ES-I3 (cell line): ENCODE measurements around the gene RPS6KA2.

ENCODE experiments used
- H3K36me3 ChIP-seq: 2 replicates; pipeline ENCODE4 v1.6.1; 2013; ENCODE audit warnings: mild to moderate bottlenecking, low read length, control low read depth, moderate library complexity; ENCODE audit not compliant: insufficient read depth
- H3K4me1 ChIP-seq: 2 replicates; pipeline ENCODE4 v1.6.1; 2013; ENCODE audit warnings: mild to moderate bottlenecking, control low read depth, low read length; ENCODE audit not compliant: insufficient read depth
- H3K9ac ChIP-seq: 2 replicates; pipeline ENCODE4 v1.6.1; 2013; ENCODE audit warnings: low read depth, mild to moderate bottlenecking, low read length, moderate library complexity
- H3K9me3 ChIP-seq: 2 replicates; pipeline ENCODE4 v1.6.1; 2013; ENCODE audit warnings: mild to moderate bottlenecking, low read length, moderate library complexity; ENCODE audit not compliant: control insufficient read depth, insufficient read depth

Gene RPS6KA2

GRCh38 chr6:166501246-166501645 lies 125.8 kb downstream of the RPS6KA2 start:
- peaks cover 12% of the 10 kb centered on the region for H3K36me3 ChIP-seq
- no peak overlapping the region for H3K9ac ChIP-seq
- no peaks in the 10 kb centered on the region for H3K9me3 ChIP-seq
- H3K4me1 ChIP-seq = no peaks in the 10 kb centered on the region

- H3K9ac ChIP-seq = no peak overlapping the region
- H3K4me1 ChIP-seq = no peaks in the 10 kb centered on the region
- no peaks in the 10 kb centered on the region for H3K9me3 ChIP-seq
- H3K36me3 ChIP-seq = peaks cover 12% of the 10 kb centered on the region
Observed at GRCh38 chr6:166500246-166500645, 126.8 kb downstream of the RPS6KA2 start.

- H3K36me3 ChIP-seq = peaks cover 9% of the 10 kb centered on the region
- no peaks in the 10 kb centered on the region for H3K4me1 ChIP-seq
Observed at GRCh38 chr6:166499350-166500163, 127.5 kb downstream of the RPS6KA2 start.

GRCh38 chr6:166498661-166499349 lies 128.2 kb downstream of the RPS6KA2 start:
- Histone ChIP-seq H3K9me3 (no peaks in the 10 kb centered on the region), H3K4me1 (no peaks in the 10 kb centered on the region), H3K9ac (no peak overlapping the region), H3K36me3 (peaks cover 7% of the 10 kb centered on the region)

More at GRCh38 chr6:166499350-166500163, 127.5 kb downstream of the RPS6KA2 start:
- Histone ChIP-seq H3K9me3 (no peaks in the 10 kb centered on the region), H3K9ac (no peak overlapping the region)

GRCh38 chr6:166498228-166498627 lies 128.8 kb downstream of the RPS6KA2 start:
- H3K4me1 ChIP-seq = no peaks in the 10 kb centered on the region
- H3K36me3 ChIP-seq = peaks cover 3% of the 10 kb centered on the region
- H3K9me3 ChIP-seq = no peaks in the 10 kb centered on the region
- no peak overlapping the region for H3K9ac ChIP-seq

GRCh38 chr6:166497087-166497899 lies 129.8 kb downstream of the RPS6KA2 start:
- Histone ChIP-seq H3K4me1 (no peaks in the 10 kb centered on the region), H3K36me3 (no peaks in the 10 kb centered on the region), H3K9me3 (no peaks in the 10 kb centered on the region), H3K9ac (no peak overlapping the region)

- no peaks in the 10 kb centered on the region for H3K4me1 ChIP-seq
- H3K9ac ChIP-seq = no peak overlapping the region
- no peaks in the 10 kb centered on the region for H3K9me3 ChIP-seq
- no peaks in the 10 kb centered on the region for H3K36me3 ChIP-seq
Observed at GRCh38 chr6:166496460-166496859, 130.6 kb downstream of the RPS6KA2 start.

GRCh38 chr6:166495487-166496314 lies 131.3 kb downstream of the RPS6KA2 start:
- Histone ChIP-seq H3K9ac (no peak overlapping the region), H3K4me1 (no peaks in the 10 kb centered on the region), H3K9me3 (no peaks in the 10 kb centered on the region), H3K36me3 (no peaks in the 10 kb centered on the region)

GRCh38 chr6:166494757-166495486 lies 132.1 kb downstream of the RPS6KA2 start:
- no peaks in the 10 kb centered on the region for H3K4me1 ChIP-seq
- H3K36me3 ChIP-seq = no peaks in the 10 kb centered on the region
- H3K9ac ChIP-seq = no peak overlapping the region
- no peaks in the 10 kb centered on the region for H3K9me3 ChIP-seq

GRCh38 chr6:166494101-166494441 lies 133.0 kb downstream of the RPS6KA2 start:
- H3K9ac ChIP-seq = no peak overlapping the region

GRCh38 chr6:166493427-166494100 lies 133.5 kb downstream of the RPS6KA2 start:
- no peaks in the 10 kb centered on the region for H3K36me3 ChIP-seq
- no peaks in the 10 kb centered on the region for H3K4me1 ChIP-seq
- no peak overlapping the region for H3K9ac ChIP-seq
- H3K9me3 ChIP-seq = no peaks in the 10 kb centered on the region

More at GRCh38 chr6:166494101-166494441, 133.0 kb downstream of the RPS6KA2 start:
- H3K4me1 ChIP-seq = no peaks in the 10 kb centered on the region
- no peaks in the 10 kb centered on the region for H3K36me3 ChIP-seq
- H3K9me3 ChIP-seq = no peaks in the 10 kb centered on the region

GRCh38 chr6:166492092-166492741 lies 134.8 kb downstream of the RPS6KA2 start:
- no peaks in the 10 kb centered on the region for H3K4me1 ChIP-seq
- no peak overlapping the region for H3K9ac ChIP-seq
- no peaks in the 10 kb centered on the region for H3K9me3 ChIP-seq
- peaks cover 5% of the 10 kb centered on the region; the same call in 1 of the 2 replicates for H3K36me3 ChIP-seq
